Panc1 (cell line): ENCODE measurements around the gene IDE.

Experiments
- POLR2AphosphoS5 ChIP-seq: IDR thresholded peaks from 2 replicates; pipeline ENCODE4 v1.6.1; 2012; ENCODE audit warnings: mild to moderate bottlenecking, low read depth, low read length, moderate library complexity
- SIN3A ChIP-seq: IDR thresholded peaks from 2 replicates; pipeline ENCODE4 v1.6.1; 2012; ENCODE audit warnings: low read depth, mild to moderate bottlenecking, low read length, moderate library complexity, borderline replicate concordance; ENCODE audit not compliant: insufficient read depth
- TCF7L2 ChIP-seq: IDR thresholded peaks from 2 replicates; pipeline ENCODE4 v1.6.1; 2011; ENCODE audit warnings: mild to moderate bottlenecking, low read depth, low read length, inconsistent platforms
- TF ChIP-seq, protein P1 (sequence below): fragments of 450-650 bp; IDR thresholded peaks from 2 replicates; pipeline ENCODE4 v1.5.1; 2017; ENCODE audit warnings: mild to moderate bottlenecking
- TF ChIP-seq, protein P2 (sequence below), 2 experiments: IDR thresholded peaks; 2 replicates each; pipeline ENCODE4 v1.6.1; 2011 to 2012; ENCODE audit warnings: low read depth in 2 of 2, control low read depth in 1 of 2, low read length in 1 of 2, mild to moderate bottlenecking in 1 of 2, moderate library complexity in 1 of 2; ENCODE audit not compliant: insufficient read depth in 1 of 2

DNA sequence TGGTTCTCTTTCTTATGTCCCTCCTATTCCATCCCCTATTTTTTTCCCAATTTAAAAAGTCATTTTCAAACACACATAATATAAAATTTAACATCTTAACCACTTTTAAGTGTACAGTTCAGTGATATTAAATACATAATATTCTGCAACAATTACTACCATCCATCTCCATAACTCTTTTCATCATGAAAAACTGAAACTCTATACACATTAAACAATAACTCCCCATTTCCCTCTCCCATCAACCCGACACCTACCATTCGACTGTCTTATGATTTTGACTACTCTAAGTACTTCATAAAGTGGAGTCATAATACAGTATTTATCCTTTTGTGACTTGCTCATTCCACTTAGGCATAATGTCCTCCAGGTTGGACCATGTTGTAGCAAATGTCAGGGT, 21.6 kb upstream of the IDE start:
- TF ChIP-seq, protein P1, sequence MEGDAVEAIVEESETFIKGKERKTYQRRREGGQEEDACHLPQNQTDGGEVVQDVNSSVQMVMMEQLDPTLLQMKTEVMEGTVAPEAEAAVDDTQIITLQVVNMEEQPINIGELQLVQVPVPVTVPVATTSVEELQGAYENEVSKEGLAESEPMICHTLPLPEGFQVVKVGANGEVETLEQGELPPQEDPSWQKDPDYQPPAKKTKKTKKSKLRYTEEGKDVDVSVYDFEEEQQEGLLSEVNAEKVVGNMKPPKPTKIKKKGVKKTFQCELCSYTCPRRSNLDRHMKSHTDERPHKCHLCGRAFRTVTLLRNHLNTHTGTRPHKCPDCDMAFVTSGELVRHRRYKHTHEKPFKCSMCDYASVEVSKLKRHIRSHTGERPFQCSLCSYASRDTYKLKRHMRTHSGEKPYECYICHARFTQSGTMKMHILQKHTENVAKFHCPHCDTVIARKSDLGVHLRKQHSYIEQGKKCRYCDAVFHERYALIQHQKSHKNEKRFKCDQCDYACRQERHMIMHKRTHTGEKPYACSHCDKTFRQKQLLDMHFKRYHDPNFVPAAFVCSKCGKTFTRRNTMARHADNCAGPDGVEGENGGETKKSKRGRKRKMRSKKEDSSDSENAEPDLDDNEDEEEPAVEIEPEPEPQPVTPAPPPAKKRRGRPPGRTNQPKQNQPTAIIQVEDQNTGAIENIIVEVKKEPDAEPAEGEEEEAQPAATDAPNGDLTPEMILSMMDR: no peak
- TF ChIP-seq SIN3A (no peak), POLR2AphosphoS5 (no peak), TCF7L2 (no peak)
- TF ChIP-seq, protein P2, sequence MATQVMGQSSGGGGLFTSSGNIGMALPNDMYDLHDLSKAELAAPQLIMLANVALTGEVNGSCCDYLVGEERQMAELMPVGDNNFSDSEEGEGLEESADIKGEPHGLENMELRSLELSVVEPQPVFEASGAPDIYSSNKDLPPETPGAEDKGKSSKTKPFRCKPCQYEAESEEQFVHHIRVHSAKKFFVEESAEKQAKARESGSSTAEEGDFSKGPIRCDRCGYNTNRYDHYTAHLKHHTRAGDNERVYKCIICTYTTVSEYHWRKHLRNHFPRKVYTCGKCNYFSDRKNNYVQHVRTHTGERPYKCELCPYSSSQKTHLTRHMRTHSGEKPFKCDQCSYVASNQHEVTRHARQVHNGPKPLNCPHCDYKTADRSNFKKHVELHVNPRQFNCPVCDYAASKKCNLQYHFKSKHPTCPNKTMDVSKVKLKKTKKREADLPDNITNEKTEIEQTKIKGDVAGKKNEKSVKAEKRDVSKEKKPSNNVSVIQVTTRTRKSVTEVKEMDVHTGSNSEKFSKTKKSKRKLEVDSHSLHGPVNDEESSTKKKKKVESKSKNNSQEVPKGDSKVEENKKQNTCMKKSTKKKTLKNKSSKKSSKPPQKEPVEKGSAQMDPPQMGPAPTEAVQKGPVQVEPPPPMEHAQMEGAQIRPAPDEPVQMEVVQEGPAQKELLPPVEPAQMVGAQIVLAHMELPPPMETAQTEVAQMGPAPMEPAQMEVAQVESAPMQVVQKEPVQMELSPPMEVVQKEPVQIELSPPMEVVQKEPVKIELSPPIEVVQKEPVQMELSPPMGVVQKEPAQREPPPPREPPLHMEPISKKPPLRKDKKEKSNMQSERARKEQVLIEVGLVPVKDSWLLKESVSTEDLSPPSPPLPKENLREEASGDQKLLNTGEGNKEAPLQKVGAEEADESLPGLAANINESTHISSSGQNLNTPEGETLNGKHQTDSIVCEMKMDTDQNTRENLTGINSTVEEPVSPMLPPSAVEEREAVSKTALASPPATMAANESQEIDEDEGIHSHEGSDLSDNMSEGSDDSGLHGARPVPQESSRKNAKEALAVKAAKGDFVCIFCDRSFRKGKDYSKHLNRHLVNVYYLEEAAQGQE (IDR thresholded peaks at IDR 0.05; ENCODE audit: insufficient read depth in 1 of 2, low read depth in 2 of 2, low read length in 1 of 2): no peak
